COLO668 (cell line): ENCODE results near the gene PRMT7.
"Not testable (repeated sequence)": the region's sequence is repeated elsewhere in the genome, so short reads cannot be mapped to it uniquely, and the experiment has no call there.

Source experiments
- DNase-seq: peaks from one replicate; lab custom pipeline; 2025; ENCODE audit not compliant: unreplicated experiment; lab: John Stamatoyannopoulos, UW

PRMT7 gene

GRCh38 chr16:68283801-68284598 is 26.8 kb upstream of the PRMT7 start:
- DNase-seq, result no peak

- DNase-seq, result no peak
These were observed 26.0 kb upstream of the PRMT7 start for GRCh38 chr16:68284847-68285246.

- no peak for DNase-seq
These were observed 25.1 kb upstream of the PRMT7 start for GRCh38 chr16:68285683-68286082.

GRCh38 chr16:68286153-68287074 is 24.4 kb upstream of the PRMT7 start:
- no peak for DNase-seq

GRCh38 chr16:68287276-68288251 is 23.3 kb upstream of the PRMT7 start:
- no peak for DNase-seq

- DNase-seq, result no peak
These were observed 22.6 kb upstream of the PRMT7 start for GRCh38 chr16:68288252-68288650.

- DNase-seq, result not testable (repeated sequence)
These were observed 22.0 kb upstream of the PRMT7 start for GRCh38 chr16:68288796-68289195.

GRCh38 chr16:68289202-68289601 is 21.6 kb upstream of the PRMT7 start:
- DNase-seq, result no peak

- DNase-seq, result no peak
These were observed 21.0 kb upstream of the PRMT7 start for GRCh38 chr16:68289621-68290329.

- DNase-seq, result no peak
These were observed 20.4 kb upstream of the PRMT7 start for GRCh38 chr16:68290450-68290849.

GRCh38 chr16:68291227-68291626 is 19.6 kb upstream of the PRMT7 start:
- no peak for DNase-seq

- DNase-seq, result no peak
These were observed 18.4 kb upstream of the PRMT7 start for GRCh38 chr16:68292425-68292824.

- no peak for DNase-seq
These were observed 14.5 kb upstream of the PRMT7 start for GRCh38 chr16:68296291-68296690.

- DNase-seq, result no peak
These were observed 14.1 kb upstream of the PRMT7 start for GRCh38 chr16:68296693-68297092.

- DNase-seq, result peak; percentile 46
These were observed 12.9 kb upstream of the PRMT7 start for GRCh38 chr16:68297908-68298307.

GRCh38 chr16:68298312-68298711 is 12.5 kb upstream of the PRMT7 start:
- DNase-seq, result no peak

GRCh38 chr16:68298907-68299561 is 11.8 kb upstream of the PRMT7 start:
- no peak for DNase-seq

- no peak for DNase-seq
These were observed 11.0 kb upstream of the PRMT7 start for GRCh38 chr16:68299571-68300453.
